NCI-H82 treated with DMSO at 0.1 percent for 48 hours (cell line): ENCODE results near the gene FGFR2.

ENCODE experiments used
- DNase-seq: peaks from one replicate; lab custom pipeline; 2025; ENCODE audit not compliant: unreplicated experiment; lab: John Stamatoyannopoulos, UW

Gene FGFR2

DNA sequence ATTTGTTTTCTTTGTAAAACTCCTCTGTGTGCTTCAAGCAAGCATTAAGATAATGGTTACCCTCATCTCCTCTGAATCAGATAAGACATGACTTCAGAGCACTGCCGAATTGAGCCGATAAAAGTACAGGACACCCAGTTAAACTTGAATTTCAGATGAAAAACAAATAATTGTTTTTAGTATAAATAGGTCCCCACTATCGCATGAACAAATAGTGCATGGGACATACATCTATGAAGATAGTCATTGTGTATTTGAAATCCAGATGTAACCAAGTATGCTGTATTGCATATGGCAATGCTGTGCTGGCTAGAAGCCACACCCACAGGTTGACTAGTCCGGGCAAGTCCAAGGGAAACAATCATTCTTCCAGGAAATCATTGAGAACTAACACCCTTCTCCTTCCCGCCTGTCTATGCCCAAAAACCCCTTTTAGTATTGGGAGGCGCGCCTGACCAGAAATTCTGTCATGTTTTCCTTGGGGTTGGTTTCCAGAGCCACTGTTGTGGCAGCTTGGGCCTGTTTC is 12.6 kb upstream of the FGFR2 start:
- DNase-seq, result no peak

DNA sequence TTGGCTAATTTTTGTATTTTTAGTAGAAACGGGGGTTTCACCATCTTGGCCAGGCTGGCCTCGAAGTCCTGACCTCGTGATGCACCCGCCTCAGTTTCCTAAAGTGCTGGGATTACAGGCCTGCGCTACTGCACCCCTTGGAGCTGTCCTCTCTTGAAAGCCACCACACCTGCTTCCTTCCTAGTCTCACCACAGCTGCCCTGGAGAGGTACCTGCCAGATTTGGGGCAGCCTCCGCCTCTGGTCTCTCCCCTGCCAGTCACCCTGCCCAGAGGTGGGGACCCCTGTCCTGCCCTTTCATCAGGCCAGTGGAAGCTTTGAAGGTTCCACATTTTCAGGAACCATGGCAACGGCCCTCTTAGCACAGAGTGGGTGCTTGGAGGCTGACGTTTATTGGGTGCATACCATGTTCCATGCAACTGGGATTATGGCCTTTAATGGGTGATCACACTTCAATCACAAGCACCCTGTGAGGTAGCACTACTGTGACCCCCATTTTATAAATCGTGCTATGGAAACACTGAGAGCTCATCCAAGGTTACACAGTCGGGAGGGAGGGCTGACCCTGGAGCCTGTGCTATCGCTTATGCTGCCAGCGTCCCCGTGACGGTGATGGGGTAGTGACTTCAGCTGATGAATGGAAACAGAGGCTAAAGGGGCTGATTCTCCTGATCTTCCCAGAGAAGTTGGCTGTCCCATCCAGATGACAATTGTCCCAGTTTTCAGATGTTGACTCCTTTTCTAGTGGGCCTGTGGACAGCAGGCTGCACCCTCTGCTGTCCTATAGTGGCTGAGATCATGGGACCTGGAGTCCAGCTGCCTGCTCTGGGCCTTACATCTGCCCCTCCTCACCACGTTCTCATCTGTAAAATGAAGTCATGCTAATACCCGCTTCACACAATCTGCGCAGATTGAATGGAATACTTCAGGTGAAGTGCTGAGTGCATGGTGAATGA is 11.5 kb upstream of the FGFR2 start:
- no peak for DNase-seq

DNA sequence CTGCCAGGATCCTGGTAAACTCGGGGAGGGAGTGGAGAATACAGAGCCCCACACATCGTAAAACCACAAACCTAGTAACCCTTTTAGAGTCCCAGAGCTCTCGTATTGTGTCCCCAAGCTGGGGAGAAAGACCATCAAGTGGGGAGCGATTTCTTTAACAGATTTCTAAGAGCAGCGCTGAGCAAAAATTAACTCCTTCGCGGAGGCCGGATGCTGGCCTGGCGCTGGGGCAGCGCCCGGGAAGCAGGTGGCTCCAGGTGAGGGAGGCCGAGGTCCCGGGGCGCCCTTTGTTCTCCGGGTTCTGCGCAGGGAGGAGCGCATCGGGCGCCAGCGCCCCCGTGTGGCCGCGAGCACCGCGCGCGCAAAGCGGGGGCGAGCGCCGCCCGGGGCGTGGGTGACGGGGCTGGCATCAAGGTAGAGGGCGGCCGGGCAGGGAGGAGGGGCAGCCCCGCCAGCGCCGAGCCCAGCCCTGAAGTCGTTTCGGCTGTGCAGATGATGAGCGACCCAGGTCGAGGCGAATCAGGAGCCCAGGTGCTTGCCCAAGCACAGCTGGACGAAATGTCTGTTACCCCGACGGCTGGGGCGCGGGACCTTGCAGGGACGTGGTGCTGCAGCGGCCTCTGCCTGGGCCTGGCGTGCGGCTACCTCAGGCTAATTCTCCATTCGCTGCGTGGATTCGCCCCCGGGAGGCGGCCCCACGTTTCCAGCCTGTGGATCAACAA is 10.4 kb upstream of the FGFR2 start:
- DNase-seq, result no peak

DNA sequence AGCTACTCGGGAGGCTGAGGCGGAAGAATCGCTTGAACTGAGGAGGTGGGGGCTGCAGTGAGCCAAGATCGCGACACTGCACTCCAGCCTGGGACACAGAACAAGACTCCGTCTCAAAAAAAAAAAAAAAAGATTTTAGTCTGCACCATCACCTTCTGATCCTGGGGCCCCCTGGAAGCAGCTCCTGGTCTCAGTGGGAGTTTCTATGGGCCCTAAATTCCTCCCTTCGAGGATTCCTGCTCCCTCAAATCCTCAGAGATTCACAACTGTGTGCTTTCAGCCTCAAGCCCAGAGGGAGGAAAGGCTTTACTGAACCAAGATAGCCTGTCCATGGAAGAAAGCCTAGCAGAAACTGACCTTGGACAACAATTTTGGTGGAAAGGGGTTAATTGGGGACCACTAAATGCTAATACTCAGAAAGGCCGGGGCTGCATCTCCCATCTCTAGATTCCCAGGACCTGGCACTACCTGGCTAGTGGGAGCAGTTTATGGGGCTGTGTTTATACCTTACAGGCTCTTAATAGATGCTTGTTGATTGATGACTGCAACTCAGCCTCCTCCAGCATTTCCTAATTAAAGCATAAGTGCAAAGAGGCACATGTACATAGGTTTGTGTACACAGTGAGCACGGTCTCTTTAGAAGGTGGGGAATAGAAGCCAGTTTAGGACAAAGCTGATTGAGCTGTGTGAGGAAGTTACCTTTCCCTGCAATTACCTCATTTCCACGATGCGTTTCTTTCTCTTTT is 9.2 kb upstream of the FGFR2 start:
- DNase-seq, result no peak

DNA sequence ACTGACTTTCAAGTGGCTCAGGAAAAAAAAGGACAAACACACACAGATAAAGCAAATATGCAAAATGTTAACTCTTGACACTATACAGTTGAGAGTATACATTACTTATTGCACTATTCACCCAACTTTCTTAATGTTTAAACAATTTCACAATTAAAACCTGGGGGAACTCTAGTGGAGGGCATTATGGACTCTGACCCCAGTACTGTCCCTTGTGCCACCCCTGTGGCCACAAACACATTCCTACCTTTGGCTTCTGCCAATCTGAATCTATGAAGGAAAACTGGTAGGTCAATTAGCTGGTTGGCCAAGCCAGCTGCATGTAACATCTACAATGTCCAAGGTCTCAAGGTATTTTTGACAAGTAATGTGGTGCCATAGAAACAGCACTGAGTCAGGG is 7.5 kb upstream of the FGFR2 start:
- DNase-seq, result no peak

DNA sequence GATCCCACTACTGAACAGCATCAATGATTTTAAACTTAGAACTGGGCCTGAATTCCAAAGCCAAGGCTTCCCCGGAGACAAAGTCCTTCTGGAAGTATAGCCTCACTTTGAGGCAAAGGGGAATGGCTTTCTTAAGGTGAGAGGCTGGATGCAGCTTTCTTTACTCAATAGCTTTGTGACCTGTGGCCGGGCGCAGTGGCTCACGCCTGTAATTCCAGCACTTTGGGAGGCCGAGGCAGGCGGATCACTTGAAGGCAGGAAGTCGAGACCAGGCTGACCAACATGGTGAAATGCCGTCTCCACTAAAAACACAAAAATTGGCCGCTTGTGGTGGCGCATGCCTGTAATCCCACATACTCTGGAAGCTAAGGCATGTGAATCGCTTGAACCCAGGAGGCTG is 3.2 kb upstream of the FGFR2 start:
- DNase-seq, result no peak

DNA sequence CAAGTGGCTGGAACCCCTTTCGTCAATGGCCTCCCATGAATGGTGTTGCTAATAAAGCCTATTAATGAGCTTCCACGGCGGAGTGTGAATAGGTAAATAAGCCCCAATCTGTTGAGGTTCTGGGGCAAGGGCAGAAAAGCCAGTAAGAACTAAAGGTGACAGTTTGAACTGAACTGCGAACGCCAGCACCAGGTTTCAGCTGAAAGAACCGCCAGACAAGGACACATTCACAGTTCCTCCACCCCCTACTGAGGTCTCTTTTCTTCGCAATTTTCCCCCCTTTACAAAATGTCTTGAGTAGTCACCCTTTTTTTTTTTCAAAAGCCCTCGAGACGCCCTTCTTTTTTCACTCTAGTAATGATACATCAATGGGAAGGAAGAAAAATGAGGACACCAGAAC is 2.4 kb upstream of the FGFR2 start:
- DNase-seq, result peak; percentile 49

DNA sequence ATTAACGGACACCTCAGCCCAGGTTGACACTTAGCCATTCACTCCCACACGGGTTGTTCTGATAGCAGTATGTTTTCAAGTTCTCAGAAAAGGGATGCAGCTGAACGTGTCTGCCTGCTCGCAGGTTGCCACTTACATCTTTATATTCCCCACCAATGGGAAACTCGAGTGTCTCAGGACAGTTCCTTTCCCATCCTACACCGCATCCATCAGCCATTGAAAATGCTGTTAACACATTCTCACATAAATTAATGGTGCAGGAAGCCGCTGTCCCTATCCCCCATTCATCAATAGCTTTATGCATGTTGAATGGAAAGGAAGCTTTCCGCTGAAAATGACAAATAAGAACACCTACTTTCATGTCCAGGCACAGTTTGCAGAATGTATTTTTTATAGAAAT is 1.7 kb upstream of the FGFR2 start:
- no peak for DNase-seq

DNA sequence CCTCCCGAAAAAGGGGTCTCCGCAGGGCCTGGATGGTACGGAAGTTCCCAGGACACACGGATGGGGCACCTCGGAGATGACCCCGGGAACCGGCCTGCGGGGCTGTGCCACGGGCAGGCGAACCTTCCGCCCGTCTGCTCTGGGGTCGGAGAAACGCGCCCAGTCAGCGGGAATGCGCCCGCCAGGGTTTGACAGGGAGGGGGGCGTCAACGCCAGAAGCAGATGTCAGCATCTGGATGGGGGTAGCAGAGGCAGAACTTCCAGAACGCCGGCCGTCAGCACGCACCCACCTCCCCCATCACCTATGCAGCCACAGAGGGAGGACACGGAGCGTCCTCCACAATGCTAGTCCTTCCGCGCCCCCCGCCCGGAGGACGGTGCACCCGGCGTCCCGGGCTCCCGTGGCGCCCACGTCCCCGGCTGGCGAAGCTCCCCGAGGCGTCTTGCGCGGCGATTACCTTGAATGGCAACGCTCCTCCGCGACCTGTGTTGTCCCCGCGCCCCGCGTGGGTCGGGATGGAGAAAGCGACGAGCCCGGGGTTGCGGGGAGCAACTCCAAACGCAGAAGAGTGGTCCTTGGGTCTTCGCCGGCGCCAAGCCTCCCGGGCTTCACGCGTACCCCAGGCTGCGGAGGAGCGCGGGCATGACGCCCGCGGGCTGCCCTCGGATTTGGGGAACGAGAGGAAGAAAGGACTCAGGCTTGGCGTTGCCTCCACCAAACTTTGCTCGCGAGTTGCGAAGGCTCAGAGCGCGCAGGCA is 561 bp downstream of the FGFR2 start:
- DNase-seq, result no peak

DNA sequence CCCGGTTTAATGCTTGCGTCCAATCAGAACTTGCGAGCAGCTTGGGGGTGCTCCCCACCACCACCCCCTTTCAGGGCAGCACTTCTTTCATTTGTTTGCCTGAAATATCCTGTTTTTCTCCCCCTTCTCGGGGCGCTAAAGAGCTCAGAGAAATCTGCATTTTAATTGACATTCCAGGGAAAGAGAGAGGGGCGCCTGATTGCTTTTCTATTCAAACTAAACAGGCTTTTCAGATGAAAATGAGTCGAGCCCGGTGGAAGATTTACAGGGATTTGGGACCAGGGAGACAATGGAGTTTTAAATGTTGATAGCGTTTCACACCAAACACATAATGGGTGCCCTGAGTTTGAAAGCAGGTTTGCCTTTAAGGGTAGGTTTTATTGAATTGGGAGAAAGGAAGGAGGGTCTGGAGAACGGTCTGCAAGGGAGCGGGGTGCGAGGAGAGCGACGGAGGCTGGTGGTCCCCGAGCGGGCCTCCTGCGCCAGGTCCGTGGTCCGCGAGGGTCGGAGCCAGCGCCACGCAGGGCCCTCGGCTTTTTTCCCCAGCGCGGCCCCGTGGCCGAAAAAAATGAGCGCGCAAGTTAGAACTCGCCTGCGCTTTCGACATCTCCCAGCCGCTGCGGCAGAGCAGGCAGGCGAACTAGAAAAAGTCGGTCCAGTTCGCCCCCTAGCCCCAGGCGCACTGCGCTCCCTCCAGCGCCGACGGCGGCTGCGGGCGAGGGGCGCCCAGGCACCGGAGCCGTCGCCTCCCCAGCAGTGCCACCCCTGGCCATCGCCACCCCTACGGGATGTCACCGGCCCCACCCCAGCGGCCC is 1.3 kb downstream of the FGFR2 start:
- no peak for DNase-seq

DNA sequence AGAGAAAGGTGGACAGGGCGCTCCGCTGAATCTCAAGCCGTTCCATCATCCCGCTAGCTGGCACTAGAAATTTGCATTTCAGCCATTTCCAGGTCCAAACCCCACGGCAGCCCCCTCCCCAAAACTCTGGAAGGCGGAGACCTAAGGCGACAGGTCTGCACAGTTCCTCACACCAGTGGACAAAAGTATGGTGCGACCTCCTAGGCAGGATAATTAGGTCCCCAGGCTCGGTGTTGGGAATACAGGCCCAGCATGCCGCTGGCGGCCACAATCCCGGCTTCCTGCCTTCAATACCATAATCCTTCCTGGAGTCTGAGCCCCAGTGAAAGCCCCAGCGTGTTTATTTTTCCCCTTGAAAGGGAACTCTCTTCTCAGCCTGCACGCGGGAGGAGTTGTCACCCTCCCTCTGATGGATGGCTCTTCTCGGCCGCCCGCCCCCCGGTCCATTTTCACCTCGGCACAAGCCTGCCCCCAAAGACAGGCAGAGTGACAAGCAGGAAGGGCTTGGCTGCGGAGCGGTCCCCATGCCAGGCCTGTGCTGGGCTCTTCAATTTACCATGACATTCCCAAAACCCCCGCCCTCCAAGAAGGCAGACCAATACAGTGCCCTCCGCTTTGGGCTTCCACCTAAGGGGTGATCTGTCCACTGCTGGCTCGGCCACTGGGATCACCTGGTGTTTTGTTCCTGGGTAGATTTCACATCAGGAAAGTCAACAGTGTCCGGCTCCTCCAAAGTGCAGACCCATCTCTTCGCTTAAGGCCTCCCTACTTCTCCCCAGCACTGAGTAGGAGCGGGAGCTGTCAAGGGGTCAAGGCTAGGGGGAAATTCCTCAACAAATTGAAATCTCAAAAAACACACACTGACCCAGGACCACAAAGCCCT is 2.2 kb downstream of the FGFR2 start:
- peak; percentile 45 for DNase-seq

DNA sequence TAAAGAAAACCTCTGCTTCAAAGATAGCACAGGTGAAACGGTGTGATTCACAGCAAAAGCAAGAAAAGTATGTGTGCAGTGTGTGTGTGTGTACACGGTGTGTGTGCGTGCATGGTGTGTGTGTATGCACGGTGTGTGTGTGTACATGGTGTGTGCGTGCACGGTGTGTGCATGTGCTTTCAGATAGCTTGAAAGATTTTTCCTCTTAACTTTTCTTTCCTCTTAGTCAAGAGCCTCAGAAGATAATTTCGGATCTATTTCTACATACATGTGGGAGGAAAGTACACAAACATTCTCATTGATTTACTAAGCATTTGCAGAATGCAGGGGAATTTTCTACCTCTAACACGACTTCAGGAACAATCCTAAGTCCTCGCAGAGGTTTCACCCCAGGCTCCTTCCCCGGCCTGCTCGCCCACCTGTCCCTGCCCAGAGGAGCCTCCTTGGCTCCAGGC is 2.9 kb downstream of the FGFR2 start:
- no peak for DNase-seq

DNA sequence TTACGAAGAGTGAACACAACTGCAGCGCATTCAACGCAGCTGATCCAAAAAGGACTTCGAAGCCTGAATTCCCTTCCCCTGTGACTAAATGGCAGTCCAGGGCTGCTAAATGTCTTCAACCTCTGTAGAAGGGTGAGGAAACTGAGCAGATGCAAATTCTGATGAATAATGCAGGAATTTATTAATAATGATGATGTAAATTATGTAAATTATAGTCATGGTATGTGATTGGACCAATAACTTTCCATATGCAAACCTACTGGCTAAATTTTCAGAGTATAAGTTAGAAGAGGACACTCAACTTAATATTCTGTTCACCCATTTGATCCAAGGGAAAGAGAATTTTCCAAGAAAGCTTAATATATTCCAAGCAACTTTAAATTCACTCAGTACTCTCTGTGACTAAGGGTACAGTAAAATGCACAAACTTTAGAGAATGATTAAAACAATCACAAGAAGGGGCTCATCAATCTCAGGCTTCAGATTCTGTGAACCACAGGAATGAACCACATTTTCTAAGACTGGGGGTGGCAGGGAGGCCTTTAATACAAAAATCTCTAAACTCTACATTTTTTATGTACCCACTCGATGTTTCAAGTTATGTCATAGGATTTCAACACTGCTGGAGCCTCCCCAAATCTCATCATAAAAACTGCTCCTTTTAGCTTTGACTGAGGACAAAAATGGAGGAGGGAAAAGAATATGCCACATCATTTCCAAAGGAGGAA is 3.5 kb downstream of the FGFR2 start:
- DNase-seq, result no peak

DNA sequence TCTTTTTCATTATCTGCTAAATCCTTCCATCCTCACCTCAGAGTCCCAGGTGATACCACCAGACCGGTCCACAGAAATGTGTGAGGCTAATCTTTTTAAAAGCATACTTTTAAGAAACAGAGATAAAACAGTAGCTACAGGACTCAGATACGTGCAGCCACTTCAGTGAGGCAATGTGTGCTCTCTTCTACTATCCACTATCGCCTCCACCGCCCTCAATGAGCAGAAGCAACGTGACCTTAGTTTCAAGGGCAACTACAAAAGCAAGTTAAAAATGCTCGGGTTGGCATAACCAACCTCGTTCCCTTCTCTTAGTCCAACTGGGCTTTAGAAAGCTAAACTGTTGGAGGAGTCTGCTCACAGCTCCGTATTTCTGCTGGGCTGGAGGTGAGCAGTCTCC is 4.2 kb downstream of the FGFR2 start:
- DNase-seq, result no peak

DNA sequence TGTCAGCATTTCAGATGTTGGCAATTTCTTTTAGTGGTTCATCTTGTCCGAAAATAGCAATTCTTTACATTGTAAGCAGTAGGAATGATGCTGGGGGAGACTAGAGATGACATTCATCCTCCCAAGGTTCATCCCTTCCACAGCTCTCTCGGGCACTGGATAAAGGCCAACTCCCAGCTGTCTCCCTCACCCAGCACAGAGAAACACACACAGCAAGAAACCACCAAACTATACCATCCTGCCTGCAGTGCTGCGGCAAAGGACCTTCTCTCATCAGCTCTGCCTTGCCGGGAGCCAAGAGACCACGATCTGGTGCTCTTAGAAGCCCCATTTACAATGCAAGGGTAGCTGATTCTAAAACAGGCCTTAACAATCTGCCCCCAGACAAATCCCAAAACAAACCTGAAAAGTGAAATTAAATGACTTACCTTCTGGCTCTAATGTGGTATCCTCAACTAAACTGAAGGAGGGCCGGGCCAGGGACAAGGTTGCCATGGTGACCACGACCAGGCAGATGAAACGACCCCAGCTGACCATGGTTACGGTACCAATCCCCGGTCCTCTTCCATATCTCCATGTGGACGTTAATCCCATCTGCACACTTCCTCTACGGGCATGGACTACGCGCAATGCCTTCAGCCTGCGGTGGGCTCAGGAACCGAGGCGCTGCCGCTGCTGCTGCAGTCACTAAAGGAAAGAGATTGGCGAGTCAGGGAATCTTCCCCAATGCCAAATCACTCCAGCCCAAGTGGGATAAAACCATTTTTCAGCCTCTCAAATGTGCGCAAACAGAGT is 4.8 kb downstream of the FGFR2 start:
- no peak for DNase-seq

DNA sequence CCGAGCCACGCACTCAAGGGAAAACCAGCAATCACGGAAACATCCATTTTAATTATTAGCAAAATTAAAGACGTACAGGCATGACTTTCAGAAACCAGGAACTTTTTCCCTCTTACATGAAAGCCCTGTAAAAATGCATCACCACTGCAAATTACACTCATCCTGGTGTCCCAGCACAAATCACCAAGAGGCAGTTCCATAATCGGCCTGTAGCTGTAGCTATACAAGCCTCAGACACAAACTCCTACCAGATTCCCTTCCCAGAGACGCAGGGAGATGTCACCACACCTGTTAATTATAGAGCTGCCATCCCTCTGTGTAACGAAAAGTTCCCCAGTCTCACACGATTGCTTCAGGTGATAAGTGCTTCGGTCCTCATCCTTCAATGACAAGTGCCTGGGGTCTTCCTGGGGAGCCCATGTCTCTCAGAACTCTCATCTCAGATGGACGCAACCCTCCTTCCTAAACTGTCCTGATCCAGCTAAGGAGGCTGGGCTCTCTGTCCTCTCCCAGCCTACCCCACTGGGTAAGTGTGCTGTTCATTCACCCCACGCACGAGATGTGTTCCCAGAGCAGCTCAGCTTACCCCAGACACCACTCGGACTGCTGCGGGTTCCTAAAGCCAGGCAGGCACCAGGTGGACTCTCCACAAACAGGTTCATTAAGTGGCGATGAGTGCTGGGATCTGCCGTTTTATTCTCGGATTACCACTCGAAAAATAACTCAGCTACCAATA is 5.9 kb downstream of the FGFR2 start:
- no peak for DNase-seq

DNA sequence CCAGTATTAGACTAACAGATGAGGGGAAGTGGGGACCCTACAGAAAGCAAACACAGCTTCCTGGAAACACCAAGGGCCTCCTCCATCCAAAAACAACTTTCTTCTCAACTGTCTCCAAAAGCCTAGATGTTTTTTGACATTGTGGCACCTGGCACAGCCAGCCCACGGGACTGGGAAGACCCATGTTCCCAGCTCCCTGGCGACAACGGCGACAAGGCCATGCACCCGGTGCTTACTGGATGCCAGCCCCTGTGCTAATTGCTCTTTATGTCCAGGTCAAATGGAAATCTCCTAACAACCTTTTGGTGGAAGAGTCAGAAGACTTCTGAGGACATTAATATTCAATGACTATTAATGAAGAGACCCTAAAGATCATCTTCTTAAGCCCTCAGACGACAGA is 7.1 kb downstream of the FGFR2 start:
- DNase-seq, result no peak
